Upper lobe of left lung (tissue), 4 donors: ENCODE data around the gene NEK1.

ENCODE experiments used
- CTCF ChIP-seq, 6 experiments: fragments of 450-650 bp in 4 of 6; fragments of 200-600 bp in 2 of 6; sonication (generic) in 2 of 6; IDR thresholded peaks; one replicate each; pipeline ENCODE4 v1.5.1; 2016 to 2019; ENCODE audit warnings: antibody characterized with exemption in 6 of 6
- POLR2AphosphoS5 ChIP-seq, 2 donors: sonication (generic); formaldehyde crosslinking; IDR thresholded peaks; one replicate each; pipeline ENCODE4 v1.5.1; 2017; ENCODE audit warnings: antibody characterized with exemption in 2 of 2

- TF ChIP-seq CTCF (IDR thresholded peaks at IDR 0.05) (no peak), POLR2AphosphoS5 (IDR thresholded peaks at IDR 0.05) (no peak)
Measured at GRCh38 chr4:169348541-169348940, 263.8 kb downstream of the NEK1 start.
